Stimulated activated CD4-positive, alpha-beta T cell treated with anti-CD3 and anti-CD28 coated beads, Interleukin-15, amount 100 ng/mL, for 48 hours (primary cell): Measurements from ENCODE around the gene BARX1.
"Not testable (repeated sequence)": the region's sequence is repeated elsewhere in the genome, so short reads cannot be mapped to it uniquely, and the experiment has no call there.

Source experiments
- DNase-seq, 2 donors: peaks; one replicate each; pipeline ENCODE4 v3.0.0-alpha.2; 2020; ENCODE audit warnings: low read depth in 2 of 2

BARX1 gene, protein sequence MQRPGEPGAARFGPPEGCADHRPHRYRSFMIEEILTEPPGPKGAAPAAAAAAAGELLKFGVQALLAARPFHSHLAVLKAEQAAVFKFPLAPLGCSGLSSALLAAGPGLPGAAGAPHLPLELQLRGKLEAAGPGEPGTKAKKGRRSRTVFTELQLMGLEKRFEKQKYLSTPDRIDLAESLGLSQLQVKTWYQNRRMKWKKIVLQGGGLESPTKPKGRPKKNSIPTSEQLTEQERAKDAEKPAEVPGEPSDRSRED

DNA sequence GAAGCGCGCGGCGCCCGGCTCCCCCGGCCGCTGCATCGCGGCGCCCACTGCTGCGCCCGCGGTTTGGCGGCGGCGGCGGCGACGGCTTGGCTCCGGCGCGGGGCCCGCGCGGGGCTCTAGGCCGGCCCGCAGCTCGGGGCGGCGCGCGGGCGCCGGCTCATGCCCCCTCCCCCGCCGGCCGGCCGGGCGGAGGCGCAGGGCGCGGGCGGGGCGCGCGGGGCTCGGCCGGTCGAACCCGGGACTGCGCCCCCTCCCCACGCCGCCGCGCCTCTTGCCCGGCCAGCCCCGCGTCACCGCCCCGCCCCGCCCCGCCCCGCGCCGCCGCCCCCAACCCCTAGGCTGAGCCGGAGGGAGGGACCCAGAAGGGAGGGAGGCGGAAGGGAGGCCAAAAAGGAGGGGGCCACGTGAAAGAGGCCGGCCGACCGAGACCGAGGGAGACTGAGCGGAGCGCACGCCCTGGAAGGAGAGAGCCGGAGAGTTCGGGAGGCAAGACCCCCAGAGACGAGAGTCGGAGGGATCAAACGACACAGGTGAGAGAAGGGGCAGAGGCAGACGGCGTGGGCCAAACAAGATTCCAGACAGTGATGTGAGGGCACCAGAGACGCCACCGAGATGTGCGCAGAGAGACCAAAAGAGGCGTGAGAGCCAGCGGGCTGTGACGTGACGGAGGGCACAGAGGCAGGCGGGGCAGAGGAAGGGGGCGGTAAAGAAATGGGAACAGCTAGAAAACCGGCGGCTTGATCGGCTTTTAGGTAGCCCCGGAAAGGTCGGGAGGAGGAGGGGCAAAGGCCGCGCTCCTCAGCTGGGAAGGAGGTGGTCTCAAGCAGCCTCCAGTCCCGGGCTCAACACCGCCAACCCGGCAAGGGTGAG, at the start of gene BARX1:
TSS of gene BARX1 (minus strand) at position 245 of the 870 bp plus-strand sequence. CDS start at position 36, 209 bp downstream.
- DNase-seq, result peak in 1 of 2 donors; percentile 40

DNA sequence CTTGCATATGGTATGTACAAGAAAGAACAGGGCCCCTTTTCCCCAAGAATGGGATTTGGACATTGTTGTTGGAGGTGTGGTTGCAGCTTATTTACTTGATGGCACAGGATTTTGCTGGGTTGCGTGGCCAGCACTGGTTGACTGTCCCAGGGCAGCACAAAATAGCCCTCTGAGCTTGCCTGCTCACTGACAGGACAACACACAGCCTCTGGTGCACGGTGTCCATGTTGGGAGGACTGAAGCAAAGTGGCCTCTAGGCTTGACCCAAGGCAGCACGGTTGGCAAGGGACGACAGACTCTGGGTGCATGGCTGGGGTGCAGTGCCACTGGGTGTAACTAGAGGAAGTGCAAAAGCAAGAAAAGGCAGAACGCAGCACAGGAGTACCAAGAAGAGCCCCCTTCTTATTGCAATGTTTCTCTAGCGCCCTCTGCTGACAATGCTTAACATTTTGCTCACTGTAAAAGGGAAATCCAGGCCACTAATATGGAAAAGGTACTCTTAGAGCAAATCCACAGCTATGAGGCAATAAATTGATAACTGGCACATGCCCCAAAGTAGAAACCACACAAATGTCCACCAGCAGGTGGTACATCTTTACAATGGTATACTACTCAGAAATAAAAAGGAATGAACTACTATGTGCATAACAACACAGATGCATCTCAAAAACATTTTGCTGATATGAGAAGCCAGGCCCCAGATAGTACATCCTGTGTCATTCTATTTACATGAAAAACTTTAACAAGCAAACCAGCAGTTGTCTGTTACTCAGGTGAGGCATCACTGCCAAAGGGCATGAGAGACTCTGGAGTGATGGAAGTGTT, 47.4 kb upstream of the BARX1 start:
- DNase-seq, result peak in 1 of 2 donors; percentile 13

DNA sequence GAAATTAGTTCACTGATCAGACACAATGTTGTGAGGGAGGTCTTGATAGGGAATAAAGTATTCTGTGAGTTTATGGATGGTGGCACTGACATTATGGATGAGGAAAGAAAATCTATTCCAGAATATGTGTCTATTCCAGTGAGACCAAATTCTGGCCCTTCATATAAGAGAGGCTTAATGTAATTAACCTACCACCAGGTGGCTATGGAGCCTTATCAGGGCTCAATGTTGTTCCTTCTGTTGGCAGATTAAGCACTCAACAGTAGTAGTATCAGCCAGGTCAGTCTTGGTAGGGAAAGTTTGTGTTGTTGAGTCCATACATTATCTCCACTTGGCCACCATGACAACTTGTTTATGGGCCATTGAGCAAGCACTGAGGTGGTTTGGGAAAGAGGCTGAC, 41.7 kb upstream of the BARX1 start:
- no peak for DNase-seq

DNA sequence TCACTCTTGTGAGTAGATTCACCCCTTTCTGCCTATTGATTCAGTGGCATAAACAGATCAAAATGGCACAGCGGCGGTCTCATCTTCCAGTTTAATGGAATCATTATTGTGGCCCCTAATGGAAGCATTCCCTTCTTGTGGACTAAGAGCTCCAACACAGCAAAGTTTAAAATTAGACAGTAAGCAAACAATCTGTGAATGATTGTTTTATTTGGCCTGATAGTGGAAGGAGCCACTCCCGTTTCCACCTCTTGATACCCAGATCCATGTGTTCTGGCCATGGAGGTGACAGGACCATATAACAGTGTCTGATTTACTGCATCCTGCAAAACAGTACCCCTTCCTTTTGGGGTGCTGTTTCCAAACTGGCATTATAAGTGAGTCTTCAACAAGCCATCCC, 41.2 kb upstream of the BARX1 start:
- no peak for DNase-seq

DNA sequence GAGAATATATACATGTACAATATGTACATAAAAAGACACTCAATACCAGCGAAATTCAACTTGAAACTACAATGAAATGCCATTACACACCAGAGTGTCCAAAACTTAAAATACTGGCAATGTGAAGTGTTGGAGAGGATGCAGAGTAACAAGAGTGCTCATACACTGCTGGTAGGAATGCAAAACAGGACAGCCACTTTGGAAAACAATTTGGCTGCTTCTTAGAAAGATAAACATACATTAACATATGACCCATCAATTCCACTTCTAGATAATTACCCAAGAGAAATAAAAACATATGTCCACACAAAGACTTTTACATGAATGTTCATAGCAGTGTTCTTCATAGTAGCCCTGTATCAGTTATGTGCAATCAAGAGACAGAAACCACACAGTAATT, 39.4 kb upstream of the BARX1 start:
- no peak for DNase-seq

DNA sequence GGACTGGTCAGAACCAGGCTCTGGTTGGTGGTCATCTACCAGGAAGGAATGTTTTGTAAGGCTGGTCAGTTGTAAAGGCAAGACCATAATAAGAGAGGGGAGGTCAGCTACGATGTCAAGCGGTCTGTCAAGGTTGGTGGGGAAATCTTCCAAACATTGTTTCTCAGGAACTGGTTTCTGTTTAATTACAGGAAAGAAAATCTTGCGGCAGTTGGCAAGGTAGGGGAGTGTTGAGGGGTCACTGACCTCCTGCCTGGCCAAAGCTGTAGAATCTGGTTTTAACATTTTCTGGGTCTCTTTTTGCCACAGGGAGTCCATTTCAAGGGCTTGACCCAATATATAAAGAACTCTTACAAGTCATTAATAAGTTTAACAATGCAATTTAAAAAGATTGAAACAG, 39.0 kb upstream of the BARX1 start:
- DNase-seq, result no peak

DNA sequence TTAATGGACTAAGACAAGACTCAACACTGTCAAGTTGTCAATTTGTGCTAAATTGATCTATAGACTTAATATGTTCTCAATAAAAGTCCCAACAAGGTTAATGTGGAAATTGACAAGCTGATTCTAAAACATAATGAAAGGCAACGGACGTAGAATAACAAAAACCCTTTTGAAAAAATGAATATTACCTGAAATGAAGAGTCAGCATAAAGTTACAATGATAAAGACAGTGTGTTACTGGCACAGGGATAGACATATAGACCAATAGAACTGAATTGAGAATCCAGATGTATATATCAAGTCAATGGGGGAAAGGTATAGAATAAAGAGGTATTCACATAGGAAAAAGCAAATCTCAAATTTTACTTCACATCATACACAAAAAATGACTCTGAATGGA, 37.7 kb upstream of the BARX1 start:
- no peak for DNase-seq

DNA sequence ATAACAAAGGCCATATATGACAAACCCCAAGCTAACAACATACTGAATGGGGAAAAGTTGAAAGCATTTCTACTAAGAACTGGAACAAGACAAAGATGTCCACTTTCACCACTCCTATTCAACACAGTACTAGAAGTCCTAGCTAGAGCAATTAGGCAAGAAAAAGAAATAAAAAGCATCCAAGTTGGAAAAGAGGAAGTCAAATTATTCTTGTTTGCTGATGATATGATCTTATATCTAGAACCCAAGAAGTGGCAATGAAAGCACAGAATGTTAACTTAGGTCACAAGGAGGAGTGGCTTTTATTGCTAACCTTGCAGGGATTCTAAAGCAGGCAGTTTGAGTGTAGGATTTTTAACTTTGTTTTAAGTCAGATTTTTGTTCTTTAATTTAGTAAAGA, 35.3 kb upstream of the BARX1 start:
- no peak for DNase-seq

DNA sequence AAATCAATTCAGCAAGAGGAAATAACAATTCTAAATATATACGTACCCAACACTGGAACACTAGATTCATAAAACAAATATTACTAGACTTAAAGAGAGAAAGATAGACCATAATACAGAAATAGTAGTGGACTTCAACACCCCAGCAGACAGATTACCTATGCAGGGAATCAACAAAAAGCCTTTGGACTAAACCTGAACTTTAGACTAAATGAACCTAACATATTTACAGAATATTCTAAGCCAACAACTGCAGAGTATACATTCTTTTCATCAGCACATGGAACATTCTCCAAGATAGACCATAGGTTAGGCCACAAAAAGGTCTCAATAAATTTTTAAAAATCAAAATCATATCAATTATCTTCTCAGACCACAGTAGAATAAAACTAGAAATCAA, 32.9 kb upstream of the BARX1 start:
- DNase-seq, result no peak

DNA sequence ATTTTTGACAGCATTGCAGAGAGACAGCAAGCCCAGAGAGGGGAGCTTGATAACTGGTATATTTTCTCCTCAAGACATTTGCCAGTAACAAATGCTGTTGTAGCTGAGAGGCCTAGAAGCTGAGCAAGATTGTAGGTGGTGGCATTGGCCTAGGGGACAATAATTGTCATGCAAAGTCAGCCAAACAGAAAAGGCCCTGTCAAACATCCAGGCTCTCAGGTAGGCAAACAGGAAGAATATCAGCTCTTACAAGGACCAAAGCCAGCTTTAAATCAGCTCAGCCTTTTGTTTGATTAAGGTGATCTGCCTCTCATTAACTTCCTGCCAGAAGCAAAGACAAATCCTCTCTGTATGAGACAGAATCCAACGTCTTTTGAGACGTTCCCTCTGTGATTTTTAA, 29.7 kb upstream of the BARX1 start:
- no peak for DNase-seq

DNA sequence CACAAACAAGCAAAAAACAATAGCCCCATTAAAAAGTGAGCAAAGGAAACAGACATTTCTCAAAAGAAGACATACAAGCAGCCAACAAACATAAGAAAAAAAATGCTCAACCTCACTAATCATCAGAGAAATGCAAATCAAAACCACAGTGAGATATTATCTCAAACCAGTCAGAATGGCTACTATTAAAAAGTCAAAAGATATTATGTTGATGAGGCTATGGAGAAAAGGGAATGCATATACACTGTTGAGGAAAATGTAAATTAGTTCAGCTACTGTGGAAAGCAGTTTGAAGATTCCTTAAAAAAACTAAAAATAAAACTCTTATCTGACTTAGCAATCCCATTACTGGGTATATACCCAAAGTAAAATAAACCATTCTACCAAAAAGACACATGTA, 28.7 kb upstream of the BARX1 start:
- no peak for DNase-seq

DNA sequence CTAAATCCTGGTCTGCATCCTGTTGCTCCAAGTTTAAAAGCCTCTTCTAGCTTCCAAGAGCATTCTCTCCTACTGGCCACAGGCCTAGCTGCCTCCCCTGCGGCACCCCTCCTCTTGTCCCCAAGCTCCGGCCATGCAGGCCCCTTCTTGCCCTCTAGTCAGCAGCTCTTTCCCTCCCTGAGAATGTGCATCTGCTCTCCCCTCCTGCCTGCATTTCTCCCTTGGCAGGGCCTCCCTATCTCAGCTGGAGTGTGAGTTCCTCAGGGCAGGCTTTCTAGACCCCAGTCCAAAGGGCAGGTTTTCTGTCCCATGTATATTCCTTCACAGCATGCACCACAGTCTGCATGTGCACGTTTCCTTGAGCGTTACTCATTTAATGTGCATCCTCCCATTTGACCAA, 24.6 kb upstream of the BARX1 start:
- no peak for DNase-seq

DNA sequence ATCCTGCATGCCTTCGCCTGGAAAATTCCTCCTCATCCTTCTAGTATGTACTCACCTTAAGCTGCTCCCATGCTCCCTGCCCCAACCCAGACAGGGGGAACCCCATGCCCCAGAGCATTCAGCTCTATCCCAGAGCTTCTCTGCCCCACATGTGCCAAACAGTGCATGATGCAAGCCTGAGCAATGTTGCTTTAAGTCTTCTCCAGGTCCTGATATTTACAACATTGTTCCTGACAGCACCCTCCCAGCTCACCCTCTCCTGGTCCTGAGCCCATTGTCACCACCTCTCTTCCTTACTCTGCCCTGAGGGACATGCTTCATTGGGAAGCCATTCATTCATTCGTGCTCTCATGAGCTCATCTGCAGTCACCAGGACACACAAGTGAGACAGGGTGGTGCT, 23.4 kb upstream of the BARX1 start:
- DNase-seq, result no peak

DNA sequence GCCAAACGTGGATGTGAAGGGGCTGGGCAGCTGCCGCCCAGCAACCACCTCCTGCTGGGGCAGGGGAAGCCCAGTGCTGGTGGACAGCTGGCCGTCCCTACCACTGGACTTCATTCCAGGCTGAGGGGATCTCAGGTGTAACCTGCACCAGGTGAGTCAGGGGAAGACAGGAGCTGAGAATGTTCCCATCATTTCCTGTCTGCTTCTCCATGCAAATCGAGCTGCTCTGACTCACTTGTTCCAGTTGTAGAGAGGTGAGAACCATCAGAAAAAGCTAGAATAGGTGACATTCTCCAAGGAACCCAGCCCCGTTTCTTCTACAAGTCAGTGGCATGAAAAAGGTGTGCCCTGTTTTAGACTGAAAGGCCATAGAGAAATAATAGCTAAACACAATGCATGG, 21.8 kb upstream of the BARX1 start:
- DNase-seq, result no peak

DNA sequence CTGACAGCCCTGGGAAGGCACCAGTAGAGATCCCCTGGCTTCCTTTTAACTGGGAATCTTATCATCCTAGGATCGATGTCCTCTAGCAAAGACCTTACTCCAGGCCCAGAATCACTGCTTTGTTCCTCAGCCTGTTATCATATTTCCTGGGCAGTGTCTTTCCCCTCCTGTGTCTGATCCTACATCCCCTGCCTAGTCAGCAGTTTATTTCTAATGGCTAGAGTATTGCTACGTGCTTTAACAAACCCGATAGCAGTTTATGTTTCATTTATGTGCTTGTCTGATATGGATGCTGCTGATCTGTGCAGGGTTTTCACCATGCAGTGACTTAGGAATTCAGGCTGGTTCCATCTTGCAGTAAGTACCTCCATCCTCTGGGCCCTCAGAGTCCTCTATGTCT, 20.9 kb upstream of the BARX1 start:
- DNase-seq, result no peak

DNA sequence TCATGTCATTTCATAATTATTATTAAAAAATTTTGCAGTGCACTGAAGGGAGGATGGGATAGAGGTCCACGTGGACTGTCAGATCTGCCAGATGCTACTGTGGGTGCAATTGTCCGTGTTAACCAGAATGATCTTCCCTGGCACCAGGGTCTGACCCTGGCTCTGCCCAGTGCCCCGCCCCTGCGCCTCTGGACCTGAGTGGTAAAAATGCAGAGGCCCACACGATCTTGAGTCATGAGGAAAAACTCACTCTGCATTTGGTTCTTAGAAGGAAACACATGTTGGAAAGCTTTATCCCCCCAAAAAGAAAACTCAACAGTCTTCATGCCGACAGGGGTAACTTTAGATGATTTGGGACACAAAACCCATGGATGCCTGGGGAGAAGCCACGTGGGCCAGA, 20.1 kb upstream of the BARX1 start:
- no peak for DNase-seq

DNA sequence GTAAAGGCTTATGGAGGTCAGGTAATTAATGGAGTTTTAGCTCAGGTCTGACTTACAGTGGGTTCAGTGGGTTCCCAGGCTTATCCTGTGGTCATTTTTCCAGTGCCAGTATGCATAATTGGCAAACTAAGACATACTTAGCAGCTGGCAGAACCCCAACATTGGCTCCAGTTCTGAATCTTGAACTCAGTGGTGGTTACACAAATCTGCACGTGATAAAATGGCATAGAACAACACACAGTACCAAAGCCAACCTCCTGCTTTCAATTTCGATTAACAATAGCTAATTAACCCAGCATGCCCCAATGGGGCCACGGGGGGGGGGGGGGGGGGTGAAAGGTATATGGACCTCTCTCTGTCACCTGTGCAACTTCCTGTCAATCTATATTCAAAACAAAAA, 19.0 kb upstream of the BARX1 start:
- DNase-seq, result no peak

DNA sequence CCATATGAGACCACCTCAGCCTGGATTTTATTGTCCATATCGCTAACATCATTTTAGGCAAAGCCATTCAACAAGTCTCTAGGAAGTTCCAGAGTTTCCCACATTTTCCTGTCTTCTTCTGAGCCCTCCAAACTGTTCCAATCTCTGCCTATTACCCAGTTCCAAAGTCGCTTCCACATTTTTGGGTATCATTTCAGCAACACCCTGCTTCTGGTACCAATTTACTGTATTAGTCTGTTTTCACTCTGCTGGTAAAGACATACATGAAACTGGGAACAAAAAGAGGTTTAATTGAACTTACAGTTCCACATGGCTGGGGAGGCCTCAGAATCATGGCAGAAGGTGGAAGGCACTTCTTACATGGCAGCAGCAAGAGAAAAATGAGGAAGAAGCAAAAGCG, 17.5 kb upstream of the BARX1 start:
- not testable (repeated sequence) for DNase-seq

DNA sequence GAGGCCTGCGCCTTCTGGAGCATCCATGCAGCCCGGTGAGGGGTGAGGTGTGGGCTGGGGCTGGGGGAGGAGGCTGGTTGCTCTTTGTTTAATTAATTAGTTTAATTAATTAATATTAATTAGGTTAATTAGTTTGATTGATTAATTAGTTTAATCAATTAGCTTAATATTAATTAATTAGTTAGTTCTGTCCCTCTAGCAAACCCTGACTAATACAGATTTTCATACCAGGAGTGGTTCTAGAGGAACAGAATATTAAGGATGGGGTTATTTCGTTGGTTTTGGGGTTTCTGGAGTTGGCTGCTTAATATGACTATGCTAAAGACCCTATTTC, 14.1 kb upstream of the BARX1 start:
- DNase-seq, result no peak

DNA sequence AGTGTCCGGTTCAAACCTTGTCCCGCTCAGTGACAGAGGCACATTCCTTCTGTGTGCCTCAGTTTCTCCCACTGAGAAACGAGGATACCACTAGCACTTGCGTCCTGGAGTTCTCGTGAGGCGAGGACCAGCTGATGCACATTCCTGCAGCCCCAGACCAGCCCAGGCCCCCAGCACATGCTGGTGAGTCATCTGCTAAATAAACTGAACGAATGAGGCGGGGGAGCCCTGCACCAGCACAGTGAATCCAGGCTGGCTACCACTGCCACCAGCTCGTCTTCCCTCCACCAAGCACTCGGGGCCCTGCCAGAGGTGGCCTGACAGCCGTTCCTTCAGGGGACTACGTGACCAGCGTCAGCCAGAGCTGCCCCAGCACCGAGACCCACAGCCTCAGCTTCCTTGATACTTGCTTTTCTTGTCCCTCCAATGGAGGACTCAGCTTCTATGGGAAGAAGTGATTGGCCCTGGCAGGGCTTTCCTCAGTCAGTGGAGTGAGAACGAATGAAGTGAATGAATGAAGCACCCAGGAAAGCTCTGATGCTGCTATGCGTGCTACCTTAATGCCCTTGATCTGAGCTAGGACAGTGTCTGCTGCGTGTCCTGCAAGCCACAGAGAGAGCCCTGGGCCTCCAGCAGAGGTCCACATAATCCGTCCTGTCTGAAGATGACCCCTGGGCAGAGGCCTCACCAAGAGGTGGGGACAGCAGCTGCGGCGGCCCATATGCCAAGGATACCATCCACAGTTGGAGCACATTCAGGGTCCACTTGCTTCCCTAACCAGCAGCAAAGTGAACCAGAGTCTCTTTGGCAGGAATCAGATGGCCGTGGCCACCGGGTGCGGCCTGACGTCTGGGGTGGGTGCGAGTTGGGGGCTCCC, 13.5 kb upstream of the BARX1 start:
- DNase-seq, result no peak

DNA sequence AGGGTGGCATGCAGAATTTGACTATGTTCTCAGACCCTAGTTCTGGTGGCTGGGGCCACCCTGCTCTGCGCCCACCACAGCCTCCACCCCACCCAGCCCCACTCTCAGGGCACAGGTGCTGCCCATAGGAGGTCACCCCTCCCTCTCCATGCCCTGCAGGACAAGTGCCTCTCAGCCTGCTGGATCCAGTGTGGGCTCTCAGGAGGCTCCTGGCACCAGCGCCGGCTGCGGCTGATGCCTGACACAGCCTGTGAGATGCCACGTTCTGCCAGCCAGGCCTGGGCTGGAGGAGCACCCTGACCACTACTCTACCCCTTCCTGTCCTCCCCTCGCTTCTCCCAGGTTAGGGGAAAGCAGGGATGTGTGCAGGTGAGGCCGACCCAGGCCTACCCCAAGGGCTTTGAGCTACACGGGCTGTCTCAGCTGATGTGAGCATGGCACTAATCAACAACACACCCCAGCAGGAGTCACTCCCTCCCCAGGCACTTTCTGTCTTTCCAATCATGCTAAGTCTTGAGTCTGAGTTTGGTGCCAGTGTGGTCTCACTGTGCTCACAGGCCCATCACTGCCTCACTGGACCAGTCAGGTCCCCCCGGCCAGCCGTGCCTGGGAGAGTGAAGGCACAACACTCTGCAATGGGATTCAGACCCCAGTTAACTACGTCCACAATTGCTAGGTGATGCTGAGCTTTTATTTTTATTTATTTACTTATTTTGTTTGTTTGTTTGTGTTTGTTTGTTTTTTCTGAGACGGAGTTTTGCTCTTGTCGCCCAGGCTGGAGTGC, 12.1 kb upstream of the BARX1 start:
- DNase-seq, result no peak
